Skeletal muscle cell (primary cell): ENCODE measurements around the gene ISG20L2.

ENCODE experiments used
- DNase-seq: peaks from one replicate; pipeline ENCODE4 v3.0.0-alpha.2; 2010; ENCODE audit warnings: low read depth
- H3K4me3 ChIP-seq: 2 replicates; pipeline ENCODE4 v1.5.1; 2011; ENCODE audit warnings: low read depth, mild to moderate bottlenecking, control low read depth, low read length, moderate library complexity

ISG20L2 gene

GRCh38 chr1:156692925-156693847, 35.4 kb downstream of the ISG20L2 start:
- DNase-seq = no peak
- H3K4me3 ChIP-seq = no peak overlapping the region

GRCh38 chr1:156692441-156692924, 36.1 kb downstream of the ISG20L2 start:
- DNase-seq = no peak
- H3K4me3 ChIP-seq = no peak overlapping the region

- H3K4me3 ChIP-seq = no peak overlapping the region
- DNase-seq = no peak
Observed at GRCh38 chr1:156691665-156692440, 36.7 kb downstream of the ISG20L2 start.

- no peak overlapping the region for H3K4me3 ChIP-seq
- DNase-seq = no peak
Observed at GRCh38 chr1:156691191-156691590, 37.4 kb downstream of the ISG20L2 start.

- H3K4me3 ChIP-seq = no peak overlapping the region
- DNase-seq = no peak
Observed at GRCh38 chr1:156690675-156691036, 37.9 kb downstream of the ISG20L2 start.

- peak overlapping the region; percentile 6 for H3K4me3 ChIP-seq
- DNase-seq = no peak
Observed at GRCh38 chr1:156689953-156690674, 38.5 kb downstream of the ISG20L2 start.

- peak overlapping the region; percentile 19 for H3K4me3 ChIP-seq
- peak; percentile 64 for DNase-seq
Observed at GRCh38 chr1:156689035-156689952, 39.3 kb downstream of the ISG20L2 start.

- DNase-seq = no peak
- H3K4me3 ChIP-seq = no peak overlapping the region
Observed at GRCh38 chr1:156684227-156684782, 44.3 kb downstream of the ISG20L2 start.

- no peak overlapping the region for H3K4me3 ChIP-seq
- DNase-seq = no peak
Observed at GRCh38 chr1:156682166-156682890, 46.2 kb downstream of the ISG20L2 start.

GRCh38 chr1:156681196-156681960, 47.2 kb downstream of the ISG20L2 start:
- H3K4me3 ChIP-seq = no peak overlapping the region
- DNase-seq = no peak

GRCh38 chr1:156680056-156680455, 48.5 kb downstream of the ISG20L2 start:
- H3K4me3 ChIP-seq = no peak overlapping the region
- no peak for DNase-seq

- H3K4me3 ChIP-seq = peak overlapping the region; percentile 62
- no peak for DNase-seq
Observed at GRCh38 chr1:156677616-156678596, 50.7 kb downstream of the ISG20L2 start.

- H3K4me3 ChIP-seq = peak within 1 kb of the TSS; percentile 62
- no peak for DNase-seq
Observed at GRCh38 chr1:156676820-156677615, 51.5 kb downstream of the ISG20L2 start, which contains the start of gene NES. Gene NES (minus strand): TSS chr1:156677407. CDS start chr1:156677264, 143 bp downstream.

GRCh38 chr1:156676114-156676819, 52.3 kb downstream of the ISG20L2 start:
- DNase-seq = no peak
- peak overlapping the region; percentile 62 for H3K4me3 ChIP-seq
